Activated CD8-positive, alpha-beta memory T cell treated with anti-CD3 and anti-CD28 coated beads, Interleukin-2, amount 50 U/mL, for 1 hour (primary cell): Measurements from ENCODE around the gene RBM44.

Experiments used
- DNase-seq: peaks from one replicate; pipeline ENCODE4 v3.0.0-alpha.2; 2020; ENCODE audit errors: extremely low read depth

Gene RBM44

DNA sequence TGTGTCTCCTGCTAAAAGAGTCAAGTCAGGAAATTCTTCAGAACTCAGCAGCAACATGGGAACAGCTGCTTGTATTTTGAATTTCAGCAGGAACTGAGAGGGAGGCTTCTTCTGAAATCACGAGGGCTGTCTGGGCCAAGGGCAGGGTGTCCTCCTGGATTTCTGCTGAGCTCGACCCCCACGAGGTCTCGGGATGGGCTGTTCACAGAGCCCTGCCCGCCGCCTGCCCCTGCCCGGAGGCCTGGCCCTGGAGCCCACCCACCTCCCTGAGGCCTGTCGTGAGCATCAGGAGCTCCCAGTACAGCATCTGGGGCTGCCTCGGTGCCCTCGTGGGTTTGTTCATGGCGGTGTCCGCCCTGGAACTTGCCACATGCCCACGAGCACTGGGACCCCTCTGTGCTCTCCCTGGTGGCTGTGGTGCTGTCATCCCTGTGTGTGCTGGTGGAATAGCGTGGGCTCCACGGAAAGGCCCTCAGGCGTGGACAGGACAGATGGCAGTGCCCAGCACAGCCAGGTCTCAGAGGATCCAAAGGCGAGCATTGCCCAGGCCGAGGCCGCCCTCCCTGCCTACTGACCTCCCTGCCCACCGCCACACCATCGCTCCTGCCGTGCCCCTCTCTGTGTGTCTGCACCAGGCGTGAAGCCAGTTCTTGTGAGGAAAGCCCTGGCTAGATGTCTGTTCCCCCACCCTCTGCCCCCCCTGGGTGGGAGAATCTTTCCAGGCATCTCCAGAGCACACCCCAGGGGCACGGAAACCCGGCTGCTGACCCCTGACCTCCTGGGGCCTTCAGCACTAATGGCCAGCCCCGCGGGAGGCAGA is 86.7 kb downstream of the RBM44 start:
- no peak for DNase-seq

DNA sequence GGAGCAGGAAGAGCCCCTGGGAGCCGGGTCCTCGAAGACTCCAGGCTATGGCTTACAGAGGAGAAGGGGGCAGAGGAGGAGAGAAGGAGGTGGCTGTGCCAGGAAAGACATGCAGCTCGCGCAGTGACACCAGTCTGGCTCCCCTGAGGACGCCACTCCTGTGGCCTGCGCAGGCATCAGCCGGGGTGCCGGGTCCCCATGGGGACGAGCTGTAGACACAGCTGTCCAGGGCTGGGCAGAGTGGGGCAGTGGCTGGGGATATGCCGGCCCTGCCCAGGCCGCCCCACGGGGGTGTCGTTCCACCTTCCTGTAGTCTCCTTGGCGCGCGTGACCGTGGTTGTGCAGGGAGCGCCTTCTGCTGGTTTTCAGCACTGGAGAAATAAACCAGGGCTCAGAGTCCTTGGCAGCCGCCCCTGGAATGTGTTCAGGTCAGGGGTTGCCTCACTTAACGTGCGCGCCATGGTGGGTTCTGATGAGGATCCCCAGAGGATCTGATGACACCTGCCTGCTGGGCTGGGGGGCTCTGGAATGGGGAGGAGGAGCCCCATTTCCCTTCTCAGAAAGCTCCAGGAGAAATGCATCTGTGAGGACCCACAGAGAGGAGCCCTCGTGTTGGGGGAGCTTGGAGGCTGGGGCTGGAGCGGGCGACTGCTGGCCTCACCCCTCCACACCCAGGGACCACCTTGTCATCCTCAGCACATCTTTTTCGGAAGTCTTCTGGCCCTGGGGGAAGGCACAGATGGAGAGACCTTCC is 87.5 kb downstream of the RBM44 start:
- no peak for DNase-seq

- no peak for DNase-seq
These were observed 88.3 kb downstream of the RBM44 start for GRCh38 chr2:237886685-237887481.

DNA sequence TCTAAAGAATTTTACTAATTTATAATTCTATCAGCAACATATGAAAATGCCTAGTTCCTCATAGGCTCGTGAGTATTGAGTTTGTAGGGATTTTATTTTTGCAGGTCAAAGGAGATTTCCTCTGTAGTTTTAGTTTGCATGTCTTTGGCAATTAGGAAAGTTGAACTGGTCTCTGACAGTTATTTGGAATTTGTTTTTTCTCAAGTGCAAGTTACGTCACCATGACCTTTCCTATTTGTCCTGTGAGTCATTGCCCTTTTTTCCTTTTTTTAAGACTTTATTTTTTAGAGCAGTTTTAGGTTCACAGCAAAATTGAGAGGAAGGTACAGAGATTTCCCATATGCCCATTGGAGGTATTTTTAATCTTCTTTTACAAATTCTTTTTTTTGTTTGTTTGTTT is 89.8 kb downstream of the RBM44 start:
- DNase-seq = no peak

DNA sequence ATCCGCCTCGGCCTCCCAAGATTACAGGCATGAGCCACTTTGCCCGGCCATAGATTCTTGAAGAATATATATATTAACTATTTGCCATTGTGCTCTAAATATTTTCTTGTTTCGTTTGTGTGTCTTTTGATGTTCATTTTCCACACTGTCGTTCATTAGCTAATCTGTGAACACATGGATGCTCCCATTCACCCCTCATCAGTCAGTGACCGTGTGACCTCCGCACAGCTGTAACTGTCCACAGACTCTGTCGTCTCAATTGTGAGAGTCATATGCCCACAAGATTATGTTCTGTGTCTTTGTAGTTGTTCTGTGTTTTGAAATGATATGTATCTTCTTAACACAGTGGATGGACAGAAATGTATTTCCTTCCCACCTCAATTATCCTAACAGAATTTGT is 90.4 kb downstream of the RBM44 start:
- no peak for DNase-seq

DNA sequence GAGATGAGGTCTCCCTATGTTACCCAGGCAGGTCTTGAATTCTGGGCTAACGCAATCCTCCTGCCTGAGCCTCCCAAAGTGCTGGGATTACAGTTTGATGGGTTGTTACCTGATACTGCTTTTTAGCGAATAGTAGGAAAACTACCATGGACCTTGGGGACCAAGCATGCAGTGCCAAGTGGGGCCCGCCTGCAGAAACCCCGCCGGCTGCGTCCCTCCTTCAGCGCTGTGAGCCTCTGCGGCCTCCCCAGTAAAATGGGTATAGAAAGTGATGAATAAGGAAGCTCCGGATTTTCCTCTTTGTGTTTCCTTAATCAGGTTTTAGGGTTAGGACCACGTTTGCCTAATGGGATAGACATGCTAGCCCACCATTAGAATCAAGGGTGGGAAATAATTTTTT is 91.2 kb downstream of the RBM44 start:
- DNase-seq = no peak
